Thoracic aorta (tissue), 2 donors: ENCODE measurements around the gene PDE8A. TPM values are rescaled to one million over a fixed set of nuclear protein-coding genes. Genes with fewer than 3 reads are reported as not detected.
A peak's percentile ranks its signal among the peaks of the same experiment; 100 is the strongest.

ENCODE experiments used
- ATAC-seq: fragments of 150-250 bp; one replicate; pipeline ENCODE4 v1.8.0; 2017; ENCODE audit warnings: low read depth; ENCODE audit not compliant: insufficient number of reproducible peaks, low FRiP score
- DNase-seq: peaks from one replicate; pipeline ENCODE4 v3.0.0-alpha.2; 2020; ENCODE audit warnings: low spot score
- H3K27ac ChIP-seq, 2 donors: fragments of 200-600 bp; sonication (generic); 1 replicate in 1 of 2; 2 replicates in 1 of 2; pipeline ENCODE4 v1.5.1; 2016; ENCODE audit warnings: mild to moderate bottlenecking in 2 of 2, moderate library complexity in 2 of 2
- H3K27me3 ChIP-seq: fragments of 200-600 bp; sonication (generic); replicated peaks from 2 replicates; pipeline ENCODE4 v1.6.0; 2016; ENCODE audit warnings: mild to moderate bottlenecking; ENCODE audit not compliant: insufficient read depth
- H3K36me3 ChIP-seq: fragments of 200-600 bp; sonication (generic); one replicate; pipeline ENCODE4 v1.5.1; 2016
- H3K4me1 ChIP-seq, 2 donors: fragments of 200-600 bp; sonication (generic); 1 replicate in 1 of 2; 2 replicates in 1 of 2; pipeline versions ENCODE4 v1.5.1 to v1.6.0; 2016; ENCODE audit warnings: low read depth in 2 of 2, mild to moderate bottlenecking in 1 of 2; ENCODE audit not compliant: control insufficient read depth in 1 of 2
- H3K4me3 ChIP-seq: fragments of 200-600 bp; sonication (generic); 2 replicates; pipeline ENCODE4 v1.5.1; 2016; ENCODE audit warnings: mild to moderate bottlenecking
- H3K9me3 ChIP-seq: fragments of 200-600 bp; sonication (generic); 2 replicates; pipeline ENCODE4 v1.5.1; 2016
- total RNA-seq, 2 donors: library from RNA; depleted of rRNA; stranded (reverse); fragments of >200 nt; gene quantifications; one replicate each; pipeline versions ENCODE4 v1.1.0 to v1.2.3, GENCODE V29; 2016
- TF ChIP-seq, protein P1 (sequence below): fragments of 200-600 bp; sonication (generic); IDR thresholded peaks from one replicate; pipeline ENCODE4 v1.5.1; 2019; ENCODE audit warnings: antibody characterized with exemption

PDE8A gene
- total RNA-seq, 2 donors from 2014 or later, result 35.1 to 43.7 TPM

DNA sequence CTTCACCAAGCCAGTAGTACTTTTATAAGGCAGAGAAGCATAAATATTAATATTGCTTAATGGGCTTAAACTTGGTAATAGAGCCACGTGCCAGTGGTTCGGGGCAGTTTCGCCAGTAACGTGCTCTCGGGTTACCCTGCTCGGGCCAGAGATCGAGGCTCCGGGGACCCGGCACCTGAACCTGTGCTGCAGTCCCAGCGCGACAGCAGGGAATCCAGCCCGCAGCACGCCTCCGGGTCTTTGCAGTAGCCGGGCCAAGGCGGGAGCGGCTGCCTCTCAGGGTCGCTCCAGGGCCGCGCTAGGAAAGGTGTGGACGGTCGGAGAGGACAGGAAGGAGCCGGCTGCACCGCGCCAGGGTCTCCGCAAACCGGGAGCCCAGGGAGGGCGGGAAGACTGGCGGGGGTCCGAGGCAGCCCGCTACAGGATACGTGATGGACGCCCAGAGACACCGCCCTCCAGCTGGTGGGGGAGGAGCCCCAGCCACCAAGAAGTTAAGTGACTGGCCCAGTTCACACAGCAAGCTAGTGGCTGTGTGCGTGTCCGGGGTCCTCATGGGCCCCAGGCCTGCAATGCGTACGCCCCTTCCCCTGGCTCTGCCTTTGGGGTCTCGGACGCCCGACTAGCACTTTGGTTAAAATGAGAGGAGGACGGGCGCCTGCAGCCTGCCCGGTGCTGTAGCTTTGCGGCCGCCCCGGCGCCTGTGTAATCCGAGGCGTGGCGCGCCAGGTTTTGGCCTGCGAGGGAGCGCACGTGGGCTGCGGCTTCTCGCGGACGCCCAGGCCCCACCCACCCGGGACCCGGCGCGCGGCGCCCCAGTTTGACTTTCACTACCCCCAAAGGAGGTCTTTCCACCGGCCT, 1.2 kb upstream of the PDE8A start:
- peaks cover 11 to 18% of the 10 kb centered on the region in 2 donors for H3K4me1 ChIP-seq
- peak overlapping the region; percentile 81 to 90 for H3K27ac ChIP-seq
- peak; percentile 66 for ATAC-seq
- H3K36me3 ChIP-seq, result no peaks in the 10 kb centered on the region
- peak; percentile 23 for DNase-seq
- H3K4me3 ChIP-seq, result peak overlapping the region; percentile 91
- TF ChIP-seq, protein P1, sequence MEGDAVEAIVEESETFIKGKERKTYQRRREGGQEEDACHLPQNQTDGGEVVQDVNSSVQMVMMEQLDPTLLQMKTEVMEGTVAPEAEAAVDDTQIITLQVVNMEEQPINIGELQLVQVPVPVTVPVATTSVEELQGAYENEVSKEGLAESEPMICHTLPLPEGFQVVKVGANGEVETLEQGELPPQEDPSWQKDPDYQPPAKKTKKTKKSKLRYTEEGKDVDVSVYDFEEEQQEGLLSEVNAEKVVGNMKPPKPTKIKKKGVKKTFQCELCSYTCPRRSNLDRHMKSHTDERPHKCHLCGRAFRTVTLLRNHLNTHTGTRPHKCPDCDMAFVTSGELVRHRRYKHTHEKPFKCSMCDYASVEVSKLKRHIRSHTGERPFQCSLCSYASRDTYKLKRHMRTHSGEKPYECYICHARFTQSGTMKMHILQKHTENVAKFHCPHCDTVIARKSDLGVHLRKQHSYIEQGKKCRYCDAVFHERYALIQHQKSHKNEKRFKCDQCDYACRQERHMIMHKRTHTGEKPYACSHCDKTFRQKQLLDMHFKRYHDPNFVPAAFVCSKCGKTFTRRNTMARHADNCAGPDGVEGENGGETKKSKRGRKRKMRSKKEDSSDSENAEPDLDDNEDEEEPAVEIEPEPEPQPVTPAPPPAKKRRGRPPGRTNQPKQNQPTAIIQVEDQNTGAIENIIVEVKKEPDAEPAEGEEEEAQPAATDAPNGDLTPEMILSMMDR, result no peak
- H3K9me3 ChIP-seq, result no peaks in the 10 kb centered on the region
- no peaks in the 10 kb centered on the region for H3K27me3 ChIP-seq

DNA sequence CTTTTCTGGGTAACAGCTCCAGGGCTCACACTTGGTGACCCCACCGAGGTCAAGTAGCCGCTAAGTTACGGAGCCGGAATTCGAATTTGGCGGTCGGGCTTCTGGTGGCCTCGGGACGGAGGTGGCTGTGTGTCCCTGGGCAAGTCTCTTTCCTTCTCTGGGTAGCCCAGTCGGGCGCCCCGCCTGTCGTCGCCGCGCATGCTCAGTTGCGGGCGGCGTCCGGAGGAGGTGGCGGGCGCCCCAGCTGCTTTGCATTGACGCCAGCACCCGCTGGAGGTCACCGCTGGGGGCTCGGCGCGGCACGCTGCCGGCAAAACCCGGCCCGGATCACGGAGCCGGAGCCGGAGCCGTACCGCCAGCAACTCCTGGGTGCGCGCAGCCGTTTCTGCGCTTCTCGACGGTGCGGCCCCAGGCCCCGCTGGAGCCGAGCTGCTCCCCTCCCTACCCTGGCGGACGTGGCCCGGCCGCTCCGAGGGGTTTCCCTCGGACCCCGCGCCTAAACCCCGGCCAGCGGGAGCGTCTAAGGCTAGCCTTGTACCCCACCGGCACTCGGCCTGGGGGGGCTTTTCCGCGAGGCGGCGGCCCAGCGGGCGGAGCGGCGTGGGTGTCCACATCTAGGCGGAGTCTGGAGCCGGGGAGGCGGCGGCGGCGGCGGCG, 474 bp upstream of the PDE8A start:
- H3K4me1 ChIP-seq, result peaks cover 11 to 23% of the 10 kb centered on the region in 2 donors
- ATAC-seq (peak; percentile 83), DNase-seq (peak; percentile 64)
- H3K4me3 ChIP-seq, result peak overlapping the region; percentile 91
- H3K36me3 ChIP-seq, result no peaks in the 10 kb centered on the region
- TF ChIP-seq, protein P1, result peak; percentile 67
- H3K27me3 ChIP-seq, result no peaks in the 10 kb centered on the region
- no peaks in the 10 kb centered on the region for H3K9me3 ChIP-seq
- peak overlapping the region; percentile 81 to 90 for H3K27ac ChIP-seq

DNA sequence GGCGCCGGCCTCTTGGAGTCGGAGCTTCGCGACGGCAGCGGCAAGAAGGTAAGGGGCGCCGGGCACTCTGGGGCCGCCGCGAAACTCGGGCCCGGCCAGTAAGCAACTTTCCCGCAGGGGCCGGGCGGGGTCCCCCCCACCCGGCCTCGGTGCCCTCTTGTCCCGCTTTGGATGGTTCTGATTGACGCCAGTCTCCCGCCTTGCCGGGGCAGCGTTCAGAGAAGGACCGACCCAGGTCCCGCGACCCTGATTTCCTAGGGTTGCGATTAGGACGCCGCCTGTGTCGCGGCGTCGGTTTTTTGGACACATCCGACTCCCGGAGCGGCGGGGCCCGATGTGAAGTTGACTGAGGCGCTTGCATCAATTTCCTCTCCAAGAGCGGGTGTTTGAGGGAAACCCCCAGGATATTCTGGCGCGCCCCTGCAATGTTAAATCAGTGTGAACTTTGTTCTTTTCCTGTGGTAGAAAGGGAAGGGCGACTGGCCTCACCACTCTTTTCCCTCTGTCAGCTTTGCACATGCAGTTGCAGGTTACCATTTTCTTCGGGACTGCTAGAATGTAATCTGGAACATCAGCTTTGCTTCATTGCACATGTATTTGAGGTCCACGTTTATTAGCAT, 755 bp downstream of the PDE8A start:
- DNase-seq (no peak), ATAC-seq (no peak)
- Histone ChIP-seq H3K4me3 (peak overlapping the region; percentile 91), H3K4me1 (peaks cover 11 to 23% of the 10 kb centered on the region in 2 donors), H3K9me3 (no peaks in the 10 kb centered on the region), H3K36me3 (no peaks in the 10 kb centered on the region), H3K27me3 (no peaks in the 10 kb centered on the region), H3K27ac (peak overlapping the region; percentile 81 to 90)
- TF ChIP-seq, protein P1, result no peak

DNA sequence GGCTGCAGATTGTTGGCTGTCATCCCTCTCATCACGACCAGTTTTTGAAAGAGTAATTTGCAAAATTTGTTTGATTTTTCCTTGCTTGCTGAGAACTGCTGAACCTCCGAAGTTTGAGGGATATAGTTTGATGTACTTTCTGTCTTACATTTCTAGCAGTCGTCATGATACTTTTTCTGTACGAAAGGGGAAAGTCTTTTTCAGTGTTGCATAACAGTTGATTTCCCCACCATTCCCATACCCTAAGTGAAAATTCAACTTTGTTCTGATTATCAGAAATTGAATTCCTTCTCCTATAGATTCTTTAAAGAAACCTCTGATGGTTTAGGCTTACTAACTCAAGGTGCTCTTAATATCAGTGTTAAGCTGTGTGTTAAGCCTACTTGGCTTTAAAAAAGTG, 1.6 kb downstream of the PDE8A start:
- Histone ChIP-seq H3K27ac (no peak overlapping the region), H3K4me3 (peak overlapping the region; percentile 91), H3K27me3 (no peaks in the 10 kb centered on the region), H3K9me3 (no peaks in the 10 kb centered on the region), H3K36me3 (no peaks in the 10 kb centered on the region), H3K4me1 (peaks cover 15 to 23% of the 10 kb centered on the region in 2 donors)
- DNase-seq (no peak), ATAC-seq (no peak)
- TF ChIP-seq, protein P1, result no peak

DNA sequence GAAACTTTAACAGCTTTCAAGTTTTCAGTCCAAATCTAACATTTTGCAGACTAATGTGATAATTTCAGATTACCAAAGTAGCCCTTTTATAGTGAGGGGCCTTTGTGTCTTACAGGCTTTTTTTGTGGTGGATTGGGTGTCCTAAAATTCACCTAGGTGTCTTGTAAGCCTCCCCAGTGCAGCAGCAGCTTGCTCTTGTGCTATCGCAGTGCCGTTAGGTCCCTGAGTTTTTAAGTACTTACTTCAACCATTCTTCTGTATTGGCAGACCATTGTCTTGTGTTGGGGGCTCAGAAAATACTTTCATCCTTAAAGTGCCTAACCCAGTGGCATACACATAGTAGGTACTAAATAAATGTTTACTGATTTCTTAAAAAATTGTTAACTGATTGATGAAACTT, 2.1 kb downstream of the PDE8A start:
- no peaks in the 10 kb centered on the region for H3K36me3 ChIP-seq
- peaks cover 15 to 26% of the 10 kb centered on the region in 2 donors for H3K4me1 ChIP-seq
- TF ChIP-seq, protein P1, result no peak
- H3K4me3 ChIP-seq, result peak overlapping the region; percentile 91
- H3K9me3 ChIP-seq, result no peaks in the 10 kb centered on the region
- H3K27ac ChIP-seq, result no peak overlapping the region
- ATAC-seq, result no peak
- no peaks in the 10 kb centered on the region for H3K27me3 ChIP-seq
- no peak for DNase-seq
